ENCODE data around the gene ARMC3.
"Not testable (repeated sequence)": the region's sequence is repeated elsewhere in the genome, so short reads cannot be mapped to it uniquely, and the experiment has no call there.

The ARMC3 gene

DNA sequence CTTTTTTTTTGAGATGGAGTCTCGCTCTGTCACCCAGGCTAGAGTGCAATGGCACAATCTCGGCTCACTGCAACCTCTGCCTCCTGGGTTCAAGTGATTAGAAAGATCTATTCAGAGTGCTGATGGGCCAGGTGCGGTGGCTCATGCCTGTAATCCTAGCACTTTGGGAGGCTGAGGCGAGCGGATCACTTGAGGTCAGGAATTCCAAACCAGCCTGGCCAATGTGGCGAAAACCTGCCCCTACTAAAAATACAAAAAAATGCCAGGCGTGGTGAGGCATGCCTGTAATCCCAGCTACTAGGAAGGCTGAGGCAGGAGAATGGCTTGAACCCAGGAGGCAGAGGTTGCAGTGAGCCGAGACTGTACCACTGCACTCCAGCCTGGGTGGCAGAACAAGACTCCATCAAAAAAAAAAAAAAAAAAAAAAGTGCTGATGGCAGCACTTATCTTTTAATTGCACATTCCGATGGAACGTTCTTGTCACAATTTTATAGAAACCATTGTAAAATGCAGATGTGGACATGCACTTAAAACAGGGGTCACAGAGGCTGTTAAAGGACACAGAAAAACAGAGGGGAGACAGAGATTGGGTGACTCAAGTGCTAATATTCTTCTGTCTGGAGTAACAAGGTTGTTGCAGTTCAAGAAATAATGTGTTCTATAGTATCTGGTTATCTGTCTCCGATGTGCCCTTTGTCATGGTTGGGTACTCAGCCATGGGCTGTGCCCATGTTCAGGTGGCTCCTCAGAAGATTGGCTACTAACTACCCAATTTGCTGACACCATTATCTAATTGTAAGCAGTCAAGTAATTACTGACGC, 142.4 kb downstream of the ARMC3 start:
- DNase-seq (ENCODE audit: extremely low read depth in 1 of 2, low read depth in 1 of 2): not testable (repeated sequence)

DNA sequence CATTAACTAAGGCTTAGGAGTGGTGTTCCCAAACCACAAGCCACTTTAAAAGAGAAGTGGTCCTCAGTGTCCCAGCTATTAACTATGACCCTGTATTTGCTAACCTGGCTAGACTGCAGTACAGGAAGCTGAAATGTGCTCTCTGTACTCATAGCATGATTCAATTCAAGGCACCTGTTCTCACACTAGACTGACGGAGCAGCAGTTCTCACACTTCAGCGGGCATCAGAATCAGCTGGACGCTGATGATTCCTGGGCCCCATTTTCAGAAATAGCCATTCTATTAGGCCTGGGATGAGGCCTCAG, 143.0 kb downstream of the ARMC3 start:
- DNase-seq (ENCODE audit: extremely low read depth in 1 of 2, low read depth in 1 of 2): no peak

DNA sequence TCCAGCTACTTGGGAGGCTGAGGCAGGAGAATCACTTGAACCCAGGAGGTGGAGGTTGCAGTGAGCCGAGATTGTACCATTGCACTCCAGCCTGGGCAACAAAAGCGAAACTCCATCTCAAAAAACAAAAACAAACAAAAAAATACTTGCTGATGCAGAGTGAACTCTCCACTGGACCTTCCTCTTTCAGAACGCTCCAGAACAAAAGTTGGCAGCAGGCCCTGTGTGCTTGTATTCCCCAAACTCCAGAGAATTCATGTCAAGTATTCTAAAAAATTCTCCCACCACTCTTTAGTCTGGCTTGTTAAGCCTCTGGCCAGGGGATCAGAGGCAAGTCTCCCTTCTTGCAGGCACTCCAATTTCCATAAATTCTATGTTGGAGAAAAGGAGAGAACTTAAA, 144.7 kb downstream of the ARMC3 start:
- not testable (repeated sequence) for DNase-seq (ENCODE audit: extremely low read depth in 1 of 2, low read depth in 1 of 2)

DNA sequence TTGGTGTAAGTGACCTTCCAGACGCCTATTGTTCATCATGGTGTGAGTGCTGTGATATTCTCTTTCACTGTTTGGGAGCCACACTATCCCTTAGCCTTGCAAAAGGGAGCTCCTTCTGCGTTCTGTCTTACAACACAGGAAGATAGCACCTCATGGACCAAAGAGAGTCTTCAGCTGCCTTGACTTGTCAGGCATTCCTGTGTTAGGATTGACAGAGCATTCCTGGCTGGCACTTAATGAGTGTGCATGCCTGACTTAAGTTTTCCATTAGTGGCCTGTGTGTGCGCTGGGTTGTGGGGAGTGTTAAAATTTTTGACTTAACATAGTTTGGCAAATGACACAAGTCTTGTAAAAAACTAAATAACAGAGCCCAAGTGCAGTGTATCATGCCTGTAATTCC, 145.7 kb downstream of the ARMC3 start:
- no peak for DNase-seq (ENCODE audit: extremely low read depth in 1 of 2, low read depth in 1 of 2)

DNA sequence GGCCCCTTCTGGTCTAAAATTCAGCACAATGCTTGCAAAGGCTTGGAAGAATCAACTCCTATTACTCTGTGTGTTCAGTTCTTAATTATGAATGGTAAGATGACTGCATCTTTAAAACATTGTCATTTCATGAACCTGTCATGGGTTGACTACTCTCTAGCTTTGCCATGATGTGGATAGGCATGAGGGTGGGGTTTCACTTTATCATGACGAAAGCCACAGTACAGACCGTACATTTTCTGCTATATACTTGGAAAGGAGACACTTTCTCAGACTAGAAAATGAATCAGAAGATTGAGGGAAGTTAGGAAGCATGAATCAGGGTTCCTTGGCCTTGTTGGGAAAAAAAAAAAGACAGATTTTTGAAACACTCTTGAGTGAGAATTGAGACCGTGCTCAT, 147.8 kb downstream of the ARMC3 start:
- no peak for DNase-seq (ENCODE audit: extremely low read depth in 1 of 2, low read depth in 1 of 2)

DNA sequence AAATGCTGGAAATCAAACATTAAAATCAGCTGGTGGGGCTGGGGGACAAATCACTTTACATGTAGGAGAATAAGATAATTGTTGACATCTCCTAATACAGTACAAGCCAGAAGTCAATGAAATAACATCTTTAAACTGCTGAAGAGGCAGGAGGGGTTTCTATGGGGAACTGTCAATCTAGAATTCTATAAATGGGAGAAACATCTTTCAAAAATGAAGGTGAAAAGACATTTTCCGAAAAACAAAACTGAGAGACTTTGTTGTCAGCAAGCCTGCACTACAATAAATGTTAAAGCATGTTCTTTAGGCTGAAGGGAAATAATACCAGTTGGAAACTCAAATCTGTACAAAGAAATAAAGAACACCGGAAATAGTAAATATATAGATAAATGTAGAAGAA, 150.3 kb downstream of the ARMC3 start:
- DNase-seq (ENCODE audit: extremely low read depth in 1 of 2, low read depth in 1 of 2): no peak

DNA sequence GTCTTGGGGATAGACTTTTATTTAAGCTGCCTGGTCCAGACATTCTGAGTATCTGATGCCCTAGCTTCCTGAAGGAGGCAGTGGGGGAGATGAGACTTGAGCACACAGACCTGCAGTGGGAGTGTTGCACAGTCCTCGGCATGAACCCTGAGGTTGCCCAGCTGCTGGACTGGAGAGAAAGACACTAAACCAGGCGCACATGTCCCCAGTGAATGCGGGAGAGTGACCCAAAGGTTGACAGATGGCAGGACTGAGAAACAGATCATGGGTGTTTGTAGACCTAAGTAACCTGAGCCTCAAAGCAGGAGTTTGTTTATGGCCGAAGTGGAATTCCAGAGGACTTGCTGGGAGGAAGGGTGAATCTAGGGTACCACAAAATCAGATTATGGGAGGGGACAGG, 151.8 kb downstream of the ARMC3 start:
- no peak for DNase-seq (ENCODE audit: extremely low read depth in 1 of 2, low read depth in 1 of 2)

DNA sequence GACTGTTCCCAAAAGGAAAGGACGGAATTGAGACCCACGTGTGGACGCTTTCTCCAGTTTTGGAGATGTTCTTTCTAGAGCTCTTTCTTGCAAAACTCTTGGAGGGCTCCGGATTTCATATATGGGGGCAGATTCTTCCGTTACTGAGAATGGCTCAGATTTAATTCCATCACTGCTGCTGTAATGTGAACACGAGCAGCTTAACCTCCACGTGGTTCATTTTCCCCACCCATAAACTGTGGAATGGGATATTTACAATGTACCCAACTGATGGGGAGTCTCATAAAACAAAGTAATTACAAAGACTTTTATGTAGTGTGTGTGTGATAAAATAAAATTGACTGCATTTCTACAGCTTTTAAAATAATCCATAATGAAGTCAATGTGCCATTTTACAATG, 152.4 kb downstream of the ARMC3 start:
- no peak for DNase-seq (ENCODE audit: extremely low read depth in 1 of 2, low read depth in 1 of 2)

DNA sequence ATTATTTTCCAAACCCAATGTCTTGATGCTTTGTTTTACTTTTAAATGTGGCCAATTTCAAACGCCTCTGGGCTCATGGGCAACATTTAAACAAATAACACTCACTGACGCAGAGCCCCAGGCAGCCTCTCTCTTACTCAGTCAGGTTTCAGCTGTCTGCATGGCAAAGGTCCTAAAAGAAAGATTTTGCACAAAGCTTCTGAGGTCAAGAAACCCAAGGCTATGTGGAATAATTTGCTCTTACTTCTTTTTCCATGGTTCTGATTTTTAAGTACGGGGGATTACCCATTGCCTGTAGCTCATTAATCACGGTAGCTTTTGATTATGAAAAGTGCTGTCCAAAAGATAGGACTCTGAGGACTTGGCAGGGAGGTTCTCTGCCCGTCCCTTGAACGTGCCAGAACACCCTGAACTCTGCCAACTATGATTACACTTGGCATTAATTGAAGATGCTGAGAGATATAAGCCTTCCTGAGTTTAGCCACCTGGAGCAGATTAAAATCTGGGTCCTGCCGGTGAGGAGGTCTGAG, 153.4 kb downstream of the ARMC3 start:
- no peak for DNase-seq (ENCODE audit: extremely low read depth in 1 of 2, low read depth in 1 of 2)

DNA sequence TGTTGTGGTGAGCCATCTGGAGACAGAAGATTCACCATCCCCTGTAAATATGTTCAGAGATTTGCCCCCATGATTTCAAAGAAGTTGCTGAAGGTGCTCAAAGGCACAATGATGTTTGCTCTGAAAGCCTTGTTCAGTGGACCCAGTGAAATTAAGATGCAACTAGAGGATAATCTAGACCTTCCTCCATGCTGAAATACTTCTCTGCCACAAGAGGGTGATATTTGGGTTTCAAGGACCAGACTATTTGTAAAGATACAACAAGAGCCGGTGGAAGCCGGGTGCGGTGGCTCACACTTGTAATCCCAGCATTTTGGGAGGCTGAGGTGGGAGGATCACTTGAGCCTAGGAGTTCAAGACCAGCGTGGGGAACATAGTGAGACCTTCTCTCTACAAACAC, 154.0 kb downstream of the ARMC3 start:
- no peak for DNase-seq (ENCODE audit: extremely low read depth in 1 of 2, low read depth in 1 of 2)
